Activated B cell treated with CpG ODN at 0.5 μM for 24 hours (primary cell): ENCODE data around the gene ERGIC1. TPM values are rescaled to one million over a fixed set of nuclear protein-coding genes. Genes with fewer than 3 reads are reported as not detected.

Experiments used
- ATAC-seq: fragments of 200-7000 bp; cut with Tn5 transposase; one replicate; pipeline ENCODE4 v1.10.0; 2021; ENCODE audit warnings: low read depth, mild to moderate bottlenecking, moderate library complexity
- CTCF ChIA-PET: fragments of 350-600 bp; sonication (Branson Sonifier 250); formaldehyde crosslinking; loops from one replicate; lab custom pipeline; 2021; ENCODE audit warnings: antibody characterized with exemption; lab: Charles Lee
- POLR2A ChIA-PET: fragments of 350-600 bp; sonication (Branson Sonifier 250); formaldehyde crosslinking; loops from one replicate; lab custom pipeline; 2021; ENCODE audit warnings: antibody characterized with exemption; lab: Charles Lee
- DNase-seq: peaks from one replicate; pipeline ENCODE4 v3.0.0; 2022
- H3K27ac Mint-ChIP-seq: one replicate; pipeline ENCODE4 v1.8.0; 2020; ENCODE audit warnings: mixed read lengths
- H3K27me3 Mint-ChIP-seq: one replicate; pipeline ENCODE4 v1.8.0; 2021; ENCODE audit warnings: mixed read lengths
- H3K36me3 Mint-ChIP-seq: one replicate; pipeline ENCODE4 v1.8.0; 2021; ENCODE audit warnings: low read depth, mixed read lengths
- H3K4me1 Mint-ChIP-seq: one replicate; pipeline ENCODE4 v1.8.0; 2021; ENCODE audit warnings: mixed read lengths
- H3K4me3 Mint-ChIP-seq: one replicate; pipeline ENCODE4 v1.8.0; 2020; ENCODE audit warnings: mild to moderate bottlenecking, mixed read lengths
- H3K9me3 Mint-ChIP-seq: one replicate; pipeline ENCODE4 v1.8.0; 2020; ENCODE audit warnings: mixed read lengths
- CTCF ChIP-seq: fragments of 200-600 bp; IDR thresholded peaks from one replicate; pipeline ENCODE4 v1.8.0; 2022; ENCODE audit warnings: antibody characterized with exemption, mild to moderate bottlenecking
- intact Hi-C: fragments of 100-400 bp; cut with micrococcal nuclease; formaldehyde crosslinking; loops from one replicate; pipeline ENCODE4 v1.15.1; 2024
- total RNA-seq: library from RNA; stranded (reverse); gene quantifications from 2 replicates; pipeline ENCODE4 v1.2.3, GENCODE V29; 2022

ERGIC1 gene
- total RNA-seq, 1 donor from 2014 or later, result 72.5 TPM

- Mint-ChIP-seq H3K4me3 (no peak overlapping the region), H3K9me3 (no peaks in the 10 kb centered on the region), H3K36me3 (no peaks in the 10 kb centered on the region), H3K4me1 (peaks cover 19% of the 10 kb centered on the region), H3K27me3 (no peaks in the 10 kb centered on the region), H3K27ac (no peak overlapping the region)
- no peak for ATAC-seq
- POLR2A ChIA-PET, result interaction anchor here (0.8 to 2.7 kb wide), 2 partner anchors 16 to 21 kb away, joined by 6 to 17 read pairs; partner anchors contain the start of gene DUSP1
- no peak for DNase-seq
- intact Hi-C loops, result no loop called here
- CTCF ChIA-PET, result no interaction called here
- no peak for TF ChIP-seq CTCF
These were observed 42.2 kb upstream of the ERGIC1 start for GRCh38 chr5:172791726-172792445.

GRCh38 chr5:172792701-172793570 lies 41.1 kb upstream of the ERGIC1 start:
- Mint-ChIP-seq H3K4me3 (no peak overlapping the region), H3K4me1 (peaks cover 21% of the 10 kb centered on the region), H3K27me3 (no peaks in the 10 kb centered on the region), H3K9me3 (no peaks in the 10 kb centered on the region), H3K27ac (no peak overlapping the region), H3K36me3 (no peaks in the 10 kb centered on the region)
- CTCF ChIA-PET, result interaction anchor here (1.2 kb wide), 1 partner anchor 21 kb away, joined by 3 read pairs; no protein-coding TSS in a partner anchor
- intact Hi-C loops, result no loop called here
- DNase-seq (no peak), ATAC-seq (no peak)
- POLR2A ChIA-PET, result interaction anchor here (0.6 to 2.7 kb wide), 2 partner anchors 13 to 22 kb away, joined by 3 to 17 read pairs; partner anchors contain the start of gene DUSP1
- TF ChIP-seq CTCF, result no peak

- CTCF ChIA-PET, result interaction anchor here (1.2 kb wide), 1 partner anchor 22 kb away, joined by 3 read pairs; no protein-coding TSS in a partner anchor
- peak; percentile 74 for ATAC-seq
These were observed 40.2 kb upstream of the ERGIC1 start for GRCh38 chr5:172793577-172794488.

More at GRCh38 chr5:172793577-172794488, 40.2 kb upstream of the ERGIC1 start:
- Mint-ChIP-seq H3K27me3 (no peaks in the 10 kb centered on the region), H3K4me1 (peaks cover 21% of the 10 kb centered on the region), H3K4me3 (no peak overlapping the region), H3K27ac (peak overlapping the region; percentile 30), H3K36me3 (no peaks in the 10 kb centered on the region), H3K9me3 (no peaks in the 10 kb centered on the region)
- POLR2A ChIA-PET, result interaction anchor here (0.6 to 2.7 kb wide), 4 partner anchors 12 to 23 kb away, joined by 3 to 17 read pairs (median 5); partner anchors contain the start of gene DUSP1
- DNase-seq, result no peak
- intact Hi-C loops, result loop anchor here (1.0 kb wide), 3 partner anchors 13 to 30 kb away; no protein-coding TSS in a partner anchor
- TF ChIP-seq CTCF, result no peak
